Vagina (tissue), 2 donors: ENCODE results near the gene POLN.

Source experiments
- CTCF ChIP-seq, 3 experiments: fragments of 450-650 bp in 2 of 3; fragments of 200-600 bp in 1 of 3; sonication (generic) in 1 of 3; IDR thresholded peaks; one replicate each; pipeline ENCODE4 v1.5.1; 2017 to 2019; ENCODE audit warnings: antibody characterized with exemption in 3 of 3, mild to moderate bottlenecking in 2 of 3, moderate library complexity in 2 of 3
- POLR2A ChIP-seq, 2 donors: fragments of 450-650 bp; IDR thresholded peaks; one replicate each; pipeline ENCODE4 v1.6.1; 2017; ENCODE audit warnings: antibody characterized with exemption in 2 of 2, mild to moderate bottlenecking in 2 of 2, moderate library complexity in 2 of 2

GRCh38 chr4:2218436-2218835 is 23.5 kb downstream of the POLN start:
- no peak for TF ChIP-seq POLR2A (IDR thresholded peaks at IDR 0.05)
- TF ChIP-seq CTCF (IDR thresholded peaks at IDR 0.05), result no peak
